Glomerular visceral epithelial cell (primary cell): ENCODE data around the gene MECP2.

ENCODE experiments used
- DNase-seq: peaks from one replicate; pipeline ENCODE4 v3.0.0-alpha.2; 2016; ENCODE audit errors: extremely low spot score

MECP2 gene

DNA sequence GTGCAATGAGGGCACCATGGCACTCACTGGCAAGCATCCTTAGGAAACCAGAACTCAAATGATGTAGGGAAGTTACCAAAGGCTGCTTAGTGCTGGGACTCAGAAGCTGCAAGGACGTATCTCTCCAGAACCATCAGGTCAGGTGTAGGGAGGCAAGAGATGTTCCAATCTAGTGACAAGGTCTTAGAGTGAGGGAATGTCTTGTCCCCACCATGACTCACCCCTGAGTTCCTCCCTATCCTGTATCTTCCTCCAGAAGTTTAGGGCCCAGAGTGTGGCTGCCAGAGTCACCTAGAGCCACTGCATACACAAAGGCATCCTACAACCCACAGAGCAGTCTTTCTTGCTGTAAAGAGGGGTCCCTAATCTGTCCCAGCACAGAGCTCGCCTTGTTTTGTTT is 63.7 kb downstream of the MECP2 start:
- DNase-seq = no peak

DNA sequence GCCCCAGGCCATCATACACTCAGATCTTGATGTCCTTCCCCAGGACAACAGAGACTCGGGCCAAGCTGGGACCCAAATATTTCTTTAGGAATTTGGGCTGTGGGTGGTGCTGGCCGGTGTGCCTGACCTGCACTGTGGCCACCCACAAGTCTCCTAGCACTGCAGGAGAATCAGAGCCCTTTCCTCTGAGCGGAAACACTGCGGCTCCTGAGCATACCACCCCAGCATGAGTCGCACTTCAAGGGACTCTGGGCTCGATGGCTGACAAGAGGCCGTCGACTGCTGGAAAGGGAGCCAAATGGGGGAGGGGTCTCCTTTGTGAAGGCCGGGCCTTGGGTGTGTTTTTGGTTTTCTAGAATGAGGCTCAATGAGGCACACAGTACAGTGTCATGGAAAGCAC is 64.9 kb downstream of the MECP2 start:
- no peak for DNase-seq

DNA sequence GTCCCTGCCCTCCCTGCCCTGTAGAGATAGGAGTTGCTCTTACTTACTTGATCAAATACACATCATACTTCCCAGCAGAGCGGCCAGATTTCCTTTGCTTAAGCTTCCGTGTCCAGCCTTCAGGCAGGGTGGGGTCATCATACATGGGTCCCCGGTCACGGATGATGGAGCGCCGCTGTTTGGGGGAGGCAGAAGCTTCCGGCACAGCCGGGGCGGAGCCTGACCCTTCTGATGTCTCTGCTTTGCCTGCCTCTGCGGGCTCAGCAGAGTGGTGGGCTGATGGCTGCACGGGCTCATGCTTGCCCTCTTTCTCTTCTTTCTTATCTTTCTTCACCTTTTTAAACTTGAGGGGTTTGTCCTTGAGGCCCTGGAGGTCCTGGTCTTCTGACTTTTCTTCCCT is 65.4 kb downstream of the MECP2 start:
- DNase-seq = no peak

DNA sequence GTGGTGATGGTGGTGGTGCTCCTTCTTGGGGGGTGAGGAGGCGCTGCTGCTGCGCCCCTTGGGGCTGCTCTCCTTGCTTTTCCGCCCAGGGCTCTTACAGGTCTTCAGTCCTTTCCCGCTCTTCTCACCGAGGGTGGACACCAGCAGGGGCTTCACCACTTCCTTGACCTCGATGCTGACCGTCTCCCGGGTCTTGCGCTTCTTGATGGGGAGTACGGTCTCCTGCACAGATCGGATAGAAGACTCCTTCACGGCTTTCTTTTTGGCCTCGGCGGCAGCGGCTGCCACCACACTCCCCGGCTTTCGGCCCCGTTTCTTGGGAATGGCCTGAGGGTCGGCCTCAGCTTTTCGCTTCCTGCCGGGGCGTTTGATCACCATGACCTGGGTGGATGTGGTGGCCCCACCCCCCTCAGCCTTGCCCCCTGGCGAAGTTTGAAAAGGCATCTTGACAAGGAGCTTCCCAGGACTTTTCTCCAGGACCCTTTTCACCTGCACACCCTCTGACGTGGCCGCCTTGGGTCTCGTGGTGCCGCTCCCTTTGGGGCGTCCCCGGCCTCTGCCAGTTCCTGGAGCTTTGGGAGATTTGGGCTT is 66.7 kb downstream of the MECP2 start:
- no peak for DNase-seq

DNA sequence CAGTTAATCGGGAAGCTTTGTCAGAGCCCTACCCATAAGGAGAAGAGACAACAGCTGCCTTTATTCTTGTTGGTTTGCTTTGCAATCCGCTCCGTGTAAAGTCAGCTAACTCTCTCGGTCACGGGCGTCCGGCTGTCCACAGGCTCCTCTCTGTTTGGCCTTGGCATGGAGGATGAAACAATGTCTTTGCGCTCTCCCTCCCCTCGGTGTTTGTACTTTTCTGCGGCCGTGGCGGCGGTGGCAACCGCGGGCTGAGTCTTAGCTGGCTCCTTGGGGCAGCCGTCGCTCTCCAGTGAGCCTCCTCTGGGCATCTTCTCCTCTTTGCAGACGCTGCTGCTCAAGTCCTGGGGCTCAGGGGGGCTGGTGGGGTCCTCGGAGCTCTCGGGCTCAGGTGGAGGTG is 67.3 kb downstream of the MECP2 start:
- DNase-seq = no peak

DNA sequence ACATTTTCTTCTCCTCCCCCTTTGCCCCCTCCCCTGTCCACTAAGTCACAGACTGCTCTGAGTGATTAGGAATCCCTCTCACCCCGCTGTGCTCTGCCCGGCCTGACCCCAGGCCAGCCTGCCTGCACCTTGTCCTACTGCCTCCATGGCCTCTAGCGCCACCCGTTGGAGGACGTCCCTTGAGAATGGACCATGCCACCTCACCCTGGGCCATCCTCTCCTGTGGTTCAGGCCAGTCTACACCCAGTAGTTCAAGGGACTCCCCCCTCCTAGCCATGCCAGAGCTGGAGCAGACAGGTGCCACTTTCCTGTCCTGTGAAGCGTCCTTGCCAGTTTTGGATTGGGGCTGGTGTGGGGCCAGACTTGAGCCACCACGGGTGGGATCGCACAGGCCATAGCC is 68.1 kb downstream of the MECP2 start:
- no peak for DNase-seq

DNA sequence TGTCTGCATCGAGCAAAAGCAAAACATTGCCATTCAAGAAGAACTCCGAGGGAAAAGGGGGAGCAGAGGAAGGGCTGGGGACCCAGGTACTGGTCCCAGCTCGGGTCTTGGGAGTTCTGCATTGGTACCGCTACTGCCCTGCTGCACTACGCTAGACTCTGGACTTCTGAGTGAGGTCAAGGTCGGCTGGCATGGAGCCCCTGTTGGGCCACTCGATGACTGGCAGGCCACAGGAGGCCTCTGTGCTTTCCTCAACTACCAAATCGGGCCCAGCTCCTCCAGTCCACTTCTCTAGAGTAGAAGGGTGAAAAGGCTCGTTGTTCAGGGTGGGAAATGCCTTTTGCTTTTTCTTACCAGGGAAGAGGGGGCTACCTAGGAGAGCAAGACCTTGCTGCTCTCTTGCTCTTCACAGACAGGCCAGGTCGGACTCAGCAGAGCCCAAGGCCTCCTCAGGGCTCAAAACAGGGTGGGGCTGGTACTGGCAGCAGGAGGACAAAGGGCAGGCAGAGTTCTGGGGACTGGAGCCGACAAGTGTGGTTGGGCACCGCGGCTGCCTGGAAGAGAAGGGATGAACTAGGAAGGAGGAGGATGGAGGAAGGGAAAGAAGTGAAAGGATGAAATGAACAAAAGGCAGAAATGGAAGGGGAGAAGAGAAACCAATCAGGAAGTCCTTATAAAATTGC is 68.9 kb downstream of the MECP2 start:
- DNase-seq = no peak

DNA sequence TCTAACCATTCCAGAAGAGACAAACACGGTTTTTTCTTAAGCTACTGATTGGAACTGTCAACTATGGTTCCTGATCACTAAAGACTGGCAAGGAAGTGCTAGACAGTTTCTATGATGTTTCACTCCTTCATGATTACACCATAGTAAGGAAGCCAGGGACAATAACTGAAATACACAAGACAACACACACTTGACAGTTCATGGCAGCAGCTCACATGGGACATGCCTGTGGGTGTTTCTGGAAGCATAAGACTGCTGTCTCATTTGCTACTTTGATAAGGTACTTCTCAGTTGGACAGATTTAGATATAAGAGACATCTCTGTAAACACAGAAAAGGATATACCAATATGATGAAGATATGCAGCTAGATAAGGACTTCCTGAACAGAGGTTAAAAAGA is 69.5 kb downstream of the MECP2 start:
- DNase-seq = no peak

DNA sequence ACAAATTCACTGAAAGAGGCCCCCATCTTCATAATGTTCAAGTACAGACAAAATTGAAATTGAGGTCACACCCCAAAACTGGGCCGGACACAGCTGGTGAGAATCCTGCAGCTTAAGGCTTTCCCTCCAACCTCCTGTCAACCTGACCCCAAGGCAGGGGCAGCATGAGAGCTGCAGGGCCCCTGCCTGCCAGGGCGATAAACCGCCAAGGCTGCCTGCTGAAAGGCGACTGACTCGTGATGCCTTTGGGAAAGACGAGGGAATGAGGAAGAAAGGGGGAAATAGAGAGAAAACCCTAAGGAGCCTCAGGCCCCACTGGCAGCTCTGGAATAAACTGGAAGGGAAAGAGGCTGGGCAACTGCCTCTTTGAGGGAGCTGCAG is 70.5 kb downstream of the MECP2 start:
- no peak for DNase-seq

DNA sequence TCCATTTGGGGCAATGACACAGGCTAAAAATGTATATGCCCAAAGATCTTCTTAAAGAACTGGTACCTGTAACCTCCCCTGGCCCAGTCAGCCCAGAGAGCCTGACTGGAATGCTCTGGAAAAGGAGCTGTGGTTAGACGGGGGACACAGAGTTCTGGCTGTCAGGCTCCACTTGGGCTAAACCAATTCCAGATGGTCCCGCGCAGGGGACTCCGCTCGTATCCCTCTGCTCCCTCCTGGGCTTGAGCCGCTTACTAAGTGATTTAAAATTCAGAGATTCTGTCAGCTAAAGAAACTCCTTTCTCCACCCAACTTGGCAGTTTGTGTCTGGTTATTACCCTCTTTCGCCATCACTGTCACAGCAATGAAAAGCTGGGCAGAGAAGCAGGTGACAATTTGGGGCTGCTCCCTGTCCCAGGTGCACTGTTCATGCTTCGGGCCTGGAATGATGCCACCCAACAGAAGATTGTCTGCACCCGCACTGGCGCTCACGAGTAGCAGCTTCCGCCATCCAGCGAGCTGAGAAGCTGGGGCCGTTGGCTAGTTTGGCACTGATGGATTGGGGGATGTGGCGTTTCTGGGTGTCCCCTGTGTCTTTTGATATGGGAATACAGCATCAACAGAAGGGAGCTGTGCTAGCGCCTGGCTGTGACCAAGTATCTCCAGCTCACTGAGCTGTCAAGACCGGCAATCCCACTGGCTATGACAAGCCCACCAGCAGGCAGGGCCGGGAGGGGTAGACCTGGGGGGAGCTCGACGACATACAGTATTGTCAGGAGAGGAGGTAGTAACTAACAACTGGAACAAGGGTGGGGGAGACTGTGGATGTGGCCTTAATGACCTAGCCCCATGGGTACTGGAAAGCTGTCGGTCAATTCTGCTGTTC is 71.1 kb downstream of the MECP2 start:
- DNase-seq = no peak

DNA sequence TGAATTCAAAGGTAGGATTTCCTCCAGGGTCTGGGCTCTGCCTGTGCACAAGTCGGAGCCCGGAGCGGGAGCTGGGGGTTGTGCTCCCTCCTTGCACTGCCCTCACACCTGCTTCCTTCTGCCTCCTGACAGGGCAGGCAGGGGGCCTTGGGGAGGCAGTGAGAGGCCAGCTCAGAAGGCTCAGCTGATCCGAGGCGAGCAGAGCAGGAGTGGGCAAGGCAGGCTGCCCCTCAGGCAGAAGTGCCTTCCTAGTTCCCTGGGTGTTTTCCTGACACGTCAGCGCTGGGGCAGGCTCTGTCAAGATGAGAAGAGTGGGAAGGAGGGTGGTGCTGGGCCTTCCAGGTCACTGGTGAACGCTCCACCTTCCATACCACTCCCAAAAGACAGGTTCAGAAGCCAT is 72.3 kb downstream of the MECP2 start:
- DNase-seq = no peak

DNA sequence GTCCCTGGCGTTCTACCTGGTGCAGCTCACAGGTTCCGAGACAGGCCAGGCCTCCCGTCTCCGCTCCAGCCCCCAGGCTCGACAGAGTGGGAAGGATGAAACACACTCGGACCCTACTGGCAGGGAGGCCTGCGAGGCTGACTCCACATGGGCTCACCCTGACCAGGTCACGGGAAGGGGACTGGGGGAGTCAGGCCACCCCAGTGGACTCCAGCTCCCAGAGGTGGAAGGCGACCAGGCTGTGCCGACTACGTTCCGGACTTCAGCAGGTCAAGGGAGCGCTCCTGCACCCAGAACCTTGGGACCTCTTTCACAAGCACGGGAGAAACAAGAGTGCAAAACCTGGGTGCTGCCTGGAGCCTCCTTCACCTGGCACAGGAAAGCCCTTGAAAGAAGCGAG is 73.2 kb downstream of the MECP2 start:
- no peak for DNase-seq

DNA sequence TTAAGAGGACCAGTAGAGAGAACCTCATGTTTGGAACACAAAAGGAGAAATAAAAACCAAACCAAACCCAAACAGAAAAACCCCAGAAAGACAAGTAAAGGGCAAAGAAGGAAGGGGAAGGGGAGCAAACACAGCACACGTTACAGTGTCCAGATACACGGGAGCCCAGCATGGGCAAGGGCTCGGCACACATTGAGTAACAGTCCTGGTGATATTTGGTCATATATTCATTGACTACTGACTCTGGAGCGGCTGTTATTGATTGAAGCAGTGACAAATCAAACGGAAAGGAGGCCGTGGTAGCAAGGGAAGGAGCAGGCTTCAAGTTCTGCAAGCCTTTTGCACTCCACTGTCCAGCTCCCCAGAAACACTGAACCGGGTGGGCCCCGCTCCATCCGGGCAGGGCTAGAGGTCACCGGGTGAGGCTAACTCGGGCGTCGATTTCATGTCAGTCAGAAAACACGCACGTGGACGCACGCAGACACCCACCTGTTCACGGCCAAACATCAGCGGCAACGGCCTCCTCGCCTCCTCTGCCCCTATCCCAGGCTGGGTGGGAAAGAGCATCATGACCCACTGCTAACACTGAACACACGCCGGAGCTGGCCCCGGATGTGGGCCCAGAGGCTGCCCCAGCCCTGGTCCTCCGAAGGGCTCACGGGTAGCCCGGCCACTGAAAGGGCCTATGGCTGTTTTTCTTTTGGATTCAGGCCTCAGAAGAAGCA is 74.1 kb downstream of the MECP2 start:
- DNase-seq = no peak

DNA sequence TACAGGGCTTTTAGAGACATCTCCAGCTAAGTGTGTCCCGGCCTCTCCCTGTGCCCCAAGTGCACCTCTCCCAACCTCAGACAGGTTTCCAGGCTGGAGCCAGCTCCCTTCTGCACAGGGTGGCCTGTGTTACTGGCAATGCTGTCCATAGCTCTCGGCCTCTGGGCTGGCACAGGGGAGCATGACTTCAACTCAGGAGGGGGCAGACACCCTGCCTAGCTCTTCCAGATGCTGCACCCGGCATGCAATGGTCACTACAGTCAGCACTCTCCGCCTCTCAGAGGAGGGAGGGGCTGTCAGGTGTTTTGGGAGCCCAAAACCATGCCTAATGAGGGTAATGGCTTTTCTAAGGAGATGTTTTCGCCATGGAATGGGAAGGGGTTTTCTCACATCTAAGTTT is 75.4 kb downstream of the MECP2 start:
- no peak for DNase-seq

DNA sequence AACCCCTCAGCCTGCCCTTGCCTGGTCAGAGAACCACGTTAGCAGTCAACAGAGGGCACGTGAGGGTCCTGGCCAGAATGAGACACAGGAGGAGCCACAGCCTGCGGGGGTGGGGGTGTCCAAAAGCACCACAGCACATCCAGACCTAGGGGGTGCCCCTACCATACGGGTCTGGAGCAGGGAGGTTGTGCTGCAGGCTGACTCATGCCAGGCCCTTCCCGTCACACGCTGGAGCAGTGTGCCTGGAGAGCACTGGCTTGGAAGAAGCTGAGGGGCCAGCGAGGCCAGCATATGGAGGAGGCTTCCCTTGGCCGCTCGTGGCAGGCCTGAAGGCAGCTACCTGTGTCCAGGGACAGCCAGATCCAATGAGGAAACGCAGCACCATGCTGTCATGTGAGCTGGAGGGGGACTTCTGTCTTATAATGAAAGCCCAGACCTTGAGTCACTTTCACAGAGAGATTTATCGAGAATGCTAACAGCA is 76.3 kb downstream of the MECP2 start:
- peak; percentile 65 for DNase-seq

DNA sequence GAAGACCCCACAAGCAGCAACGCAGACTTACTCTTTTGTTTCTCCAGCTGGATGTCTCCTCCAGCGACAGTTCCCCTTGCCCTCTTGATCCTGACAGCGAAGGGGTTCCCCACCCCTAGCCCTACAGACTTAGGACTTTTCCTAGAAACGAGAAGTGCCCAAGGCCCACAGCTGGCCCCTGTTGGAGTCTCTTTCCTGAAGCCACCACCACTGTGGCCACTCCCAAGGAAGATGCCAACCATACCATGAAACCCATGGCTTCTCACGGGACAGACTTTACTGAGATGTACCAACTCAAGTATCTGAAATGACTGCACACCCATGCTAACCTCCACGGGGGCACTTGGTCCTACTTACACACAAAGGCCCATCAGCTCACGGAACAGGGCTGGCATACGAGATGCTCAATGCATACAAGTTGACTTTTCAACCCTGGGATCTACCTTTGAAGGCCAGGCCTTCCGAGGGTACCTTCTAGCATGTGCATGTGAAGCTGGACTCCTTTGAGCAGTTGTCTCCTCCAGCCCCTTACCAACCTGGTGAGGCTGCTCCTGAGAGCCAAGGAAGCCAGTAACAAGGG is 76.9 kb downstream of the MECP2 start:
- no peak for DNase-seq

DNA sequence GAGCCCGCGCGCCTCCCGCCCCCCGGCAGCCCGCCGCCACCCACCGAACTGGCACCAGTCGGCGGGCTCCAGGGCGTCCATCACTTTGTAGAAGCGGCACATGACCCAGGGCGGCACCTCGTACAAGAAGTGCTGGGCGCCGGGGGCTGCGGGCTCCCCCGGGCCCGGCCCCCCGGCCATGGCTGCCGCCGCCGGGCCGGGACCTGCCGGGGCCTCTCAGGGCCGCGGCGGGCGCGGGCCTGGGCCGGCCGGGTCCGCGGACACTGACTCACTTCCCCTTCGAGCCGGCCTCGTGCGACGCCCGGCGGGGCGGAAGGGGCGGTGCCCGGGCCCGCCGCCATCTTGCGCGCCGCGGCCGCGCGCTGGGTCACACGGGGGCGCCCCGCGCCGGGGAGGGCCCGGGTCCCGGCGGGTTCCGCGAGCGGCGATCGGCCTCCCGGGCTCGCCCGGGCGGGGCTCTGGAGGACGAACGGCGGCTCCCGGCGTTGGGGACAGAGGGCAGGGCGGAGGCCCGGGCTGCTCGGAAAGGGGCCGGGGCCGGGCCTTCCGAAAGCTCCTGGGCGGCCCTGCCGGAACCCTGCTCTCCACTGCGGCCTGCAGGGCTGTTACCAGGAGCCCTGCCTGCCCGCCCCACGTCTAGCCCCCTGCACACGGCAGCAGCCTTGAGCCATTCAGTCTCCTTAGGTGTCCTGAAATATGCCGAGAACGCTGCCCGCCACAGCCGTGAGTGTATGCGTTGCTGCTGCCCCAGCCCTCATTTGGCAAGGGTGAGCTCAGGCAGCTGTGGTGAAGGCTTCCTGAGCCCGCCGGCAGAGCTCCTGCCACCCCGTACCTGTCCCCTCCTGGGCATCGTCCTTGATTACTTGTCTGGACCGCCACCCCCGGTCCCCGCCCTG is 77.6 kb downstream of the MECP2 start, which contains the start of gene IRAK1:
TSS of gene IRAK1 (minus strand) at position 270 of the 896 bp plus-strand sequence. CDS start at position 180, 90 bp downstream.
- DNase-seq = peak; percentile 64

DNA sequence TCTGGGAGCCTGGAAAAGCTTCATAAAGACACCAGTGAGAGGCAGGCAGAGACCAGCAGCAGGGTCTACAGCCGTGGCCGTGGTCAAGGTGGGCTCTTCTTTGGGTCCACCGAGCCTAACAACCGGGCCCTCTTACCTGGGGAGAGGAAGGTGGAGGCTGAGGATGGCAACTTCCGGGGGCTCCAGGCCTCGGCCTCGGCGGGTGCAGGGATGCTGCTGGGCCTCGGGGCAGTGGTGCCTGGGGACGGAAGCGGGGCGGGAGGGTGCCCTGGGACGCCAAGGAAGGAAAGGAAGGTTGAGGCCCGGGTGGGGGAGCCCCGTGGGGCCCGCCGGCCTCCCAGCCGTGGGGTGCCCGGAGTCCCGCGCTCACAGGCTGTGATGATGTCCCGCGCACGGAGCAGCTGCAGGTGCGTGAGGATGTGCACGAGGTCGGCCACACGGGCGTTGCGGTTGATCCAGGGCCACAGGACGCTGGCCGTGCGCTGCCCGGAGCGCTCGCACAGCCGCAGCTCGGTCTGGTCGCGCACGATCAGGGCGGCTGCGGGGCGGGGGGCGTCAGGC is 78.4 kb downstream of the MECP2 start:
- DNase-seq = peak; percentile 3

DNA sequence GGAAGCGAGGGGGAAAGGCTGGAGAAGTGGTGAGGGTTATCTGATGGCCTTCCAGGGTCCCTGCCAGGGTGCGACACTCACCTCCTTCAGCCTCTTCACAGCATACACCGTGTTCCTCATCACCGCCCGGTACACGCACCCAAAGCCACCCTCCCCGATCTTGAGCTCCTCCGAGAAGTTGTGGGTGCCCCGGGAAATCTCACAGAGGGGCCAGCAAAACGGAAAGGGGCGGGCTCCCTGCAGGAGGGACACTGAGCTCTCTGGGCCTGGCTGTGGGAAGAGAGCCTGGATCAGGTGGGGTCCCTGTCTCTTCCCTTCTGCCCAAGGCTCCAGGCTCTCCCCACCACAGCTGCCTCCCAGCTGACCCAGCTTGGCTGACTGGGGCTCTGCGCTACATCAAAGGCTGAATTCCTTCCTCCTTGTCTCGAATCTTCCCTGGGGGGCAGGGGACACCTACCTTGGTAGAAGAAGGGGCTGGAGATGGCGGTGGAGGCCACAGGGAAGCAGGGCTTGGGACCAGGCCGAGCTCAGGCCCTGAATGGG is 78.9 kb downstream of the MECP2 start:
- DNase-seq = no peak
